ENCODE measurements around the gene MEIOC. TPM values are rescaled to one million over a fixed set of nuclear protein-coding genes. Genes with fewer than 3 reads are reported as not detected.
A peak's percentile ranks its signal among the peaks of the same experiment; 100 is the strongest.

Gene MEIOC
- total and polyA plus RNA-seq, 9 of the 15 experiments (the other 6 are each of a cell fraction or from before 2014, with no cell fraction given) = 0.04 to 0.23 (median 0.06) TPM; not detected in 5

GRCh38 chr17:44707755-44708400 lies 51.6 kb downstream of the MEIOC start (continued):
- TF ChIP-seq CCNT2 (IDR thresholded peaks at IDR 0.05; ENCODE audit: borderline replicate concordance, extremely low read depth, insufficient read length, low read depth, low read length) (no peak), ZNF778 (CRISPR knock-in tag; IDR thresholded peaks at IDR 0.05) (no peak), JUND (IDR thresholded peaks at IDR 0.05; ENCODE audit: borderline replicate concordance, low read depth, low read length) (no peak), JUND (tag; IDR thresholded peaks at IDR 0.05; ENCODE audit: borderline replicate concordance, low read depth, low read length) (no peak), CSDE1 (IDR thresholded peaks at IDR 0.05) (no peak), FUS (optimal IDR thresholded peaks at IDR 0.05; ENCODE audit: low read depth, low read length) (no peak), THRA (IDR thresholded peaks at IDR 0.05) (no peak), MCM3 (IDR thresholded peaks at IDR 0.05) (no peak), KLF10 (CRISPR knock-in tag; IDR thresholded peaks at IDR 0.05) (no peak), IRF1 (CRISPR knock-in tag; IDR thresholded peaks at IDR 0.05; ENCODE audit: borderline replicate concordance) (no peak), NFXL1 (CRISPR knock-in tag; IDR thresholded peaks at IDR 0.05) (no peak), PML (IDR thresholded peaks at IDR 0.05; ENCODE audit: low read length) (no peak), DNMT1 (IDR thresholded peaks at IDR 0.05) (no peak), STAT6 (CRISPR knock-in tag; IDR thresholded peaks at IDR 0.05) (no peak), PPARD (CRISPR knock-in tag; IDR thresholded peaks at IDR 0.05) (no peak), ZBTB1 (CRISPR knock-in tag; IDR thresholded peaks at IDR 0.05; ENCODE audit: borderline replicate concordance, low read depth) (no peak), E2F8 (IDR thresholded peaks at IDR 0.05; ENCODE audit: low read depth, partially characterized antibody) (no peak), SMARCE1 (IDR thresholded peaks at IDR 0.05) (peak; percentile 37; the same call in 1 of the 2 replicates), TEAD1 (CRISPR knock-in tag; IDR thresholded peaks at IDR 0.05) (no peak), NR2F6 (CRISPR knock-in tag; IDR thresholded peaks at IDR 0.05) (no peak), KLF6 (CRISPR knock-in tag; IDR thresholded peaks at IDR 0.05; ENCODE audit: borderline replicate concordance) (no peak), PHB2 (IDR thresholded peaks at IDR 0.05; ENCODE audit: low read depth) (no peak), ZNF76 (CRISPR knock-in tag; IDR thresholded peaks at IDR 0.05; ENCODE audit: borderline replicate concordance) (no peak)

All from K562 (cell line).